ENCODE measurements around the gene CRYGB.
"Not testable (repeated sequence)": the region's sequence is repeated elsewhere in the genome, so short reads cannot be mapped to it uniquely, and the experiment has no call there.

The CRYGB gene

DNA sequence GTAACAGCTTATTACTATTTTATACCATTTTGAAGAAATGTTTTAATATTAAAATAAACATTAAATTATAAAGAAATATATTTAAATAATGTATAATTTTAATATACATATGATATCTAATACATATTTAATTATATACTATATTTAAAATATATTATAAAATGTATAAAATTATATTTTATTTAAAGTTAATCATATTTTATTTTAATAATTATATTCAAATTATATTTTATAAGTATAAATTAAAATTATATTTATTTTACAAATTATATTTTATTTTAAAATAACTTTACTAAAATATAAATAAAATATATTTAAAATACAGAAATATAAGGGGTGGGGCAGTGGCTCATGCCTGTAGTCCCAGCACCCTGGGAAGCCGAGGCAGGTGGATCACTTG, 23.7 kb downstream of the CRYGB start:
- intact Hi-C loops (cut with DNase I), result no loop called here
- no peak for DNase-seq

DNA sequence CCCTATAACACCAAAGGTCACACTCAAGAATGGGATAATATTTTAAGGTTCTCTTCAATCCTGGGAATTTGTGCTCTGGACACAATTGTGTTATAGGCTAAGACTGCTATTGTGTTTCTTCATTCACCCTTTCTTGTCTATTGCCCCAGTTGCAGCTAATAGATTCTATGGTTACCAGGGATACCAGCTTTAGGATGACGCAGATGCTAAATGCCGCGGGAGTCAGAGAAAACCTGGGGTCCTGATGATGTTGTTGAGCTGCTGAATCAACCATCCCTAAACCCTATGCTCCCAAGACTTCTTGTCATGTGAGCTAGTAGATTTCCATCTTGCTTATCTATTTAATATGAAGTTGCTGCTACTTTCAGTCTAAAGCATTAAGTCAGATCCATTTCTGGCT, 27.0 kb downstream of the CRYGB start:
- DNase-seq, result no peak
- intact Hi-C loops (cut with DNase I), result no loop called here

DNA sequence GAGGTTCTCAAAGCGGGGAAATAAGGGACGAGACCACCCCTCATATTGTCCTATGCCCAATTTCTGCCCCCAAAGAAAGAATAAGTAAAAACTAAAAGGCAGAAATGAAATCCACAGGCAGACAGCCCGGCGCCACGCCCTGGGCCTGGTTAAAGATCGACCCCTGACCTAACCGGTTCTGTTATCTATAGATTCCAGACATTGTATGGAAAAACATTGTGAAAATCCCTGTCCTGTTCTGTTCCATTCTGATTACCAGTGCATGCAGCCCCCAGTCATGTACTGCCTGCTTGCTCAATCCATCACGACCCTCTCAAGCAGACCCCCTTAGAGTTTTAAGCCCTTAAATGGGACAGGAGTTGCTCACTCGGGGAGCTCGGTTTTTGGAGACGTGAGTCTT, 28.6 kb downstream of the CRYGB start:
- intact Hi-C loops (cut with DNase I); DNase-seq: not testable (repeated sequence)

DNA sequence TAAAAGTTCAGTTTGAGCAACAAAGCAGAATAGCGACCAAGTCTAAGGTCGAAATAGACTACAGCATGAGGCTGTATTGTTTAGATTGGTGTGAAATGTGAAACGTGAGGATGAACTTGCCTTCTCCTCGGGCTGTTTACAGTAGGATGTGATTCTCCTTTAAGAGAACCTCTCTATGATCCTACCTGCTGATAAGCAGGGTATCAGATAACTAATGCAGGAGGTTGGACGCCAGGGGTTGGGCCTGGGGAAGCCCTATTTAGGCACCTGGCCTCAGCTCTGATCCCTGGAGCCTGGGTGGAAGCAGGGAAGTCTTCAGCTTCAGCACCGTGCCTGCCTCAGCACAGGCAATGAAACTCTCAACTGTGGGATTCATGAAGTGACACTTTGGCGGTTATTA, 33.0 kb downstream of the CRYGB start:
- intact Hi-C loops (cut with DNase I), result no loop called here
- DNase-seq, result no peak

DNA sequence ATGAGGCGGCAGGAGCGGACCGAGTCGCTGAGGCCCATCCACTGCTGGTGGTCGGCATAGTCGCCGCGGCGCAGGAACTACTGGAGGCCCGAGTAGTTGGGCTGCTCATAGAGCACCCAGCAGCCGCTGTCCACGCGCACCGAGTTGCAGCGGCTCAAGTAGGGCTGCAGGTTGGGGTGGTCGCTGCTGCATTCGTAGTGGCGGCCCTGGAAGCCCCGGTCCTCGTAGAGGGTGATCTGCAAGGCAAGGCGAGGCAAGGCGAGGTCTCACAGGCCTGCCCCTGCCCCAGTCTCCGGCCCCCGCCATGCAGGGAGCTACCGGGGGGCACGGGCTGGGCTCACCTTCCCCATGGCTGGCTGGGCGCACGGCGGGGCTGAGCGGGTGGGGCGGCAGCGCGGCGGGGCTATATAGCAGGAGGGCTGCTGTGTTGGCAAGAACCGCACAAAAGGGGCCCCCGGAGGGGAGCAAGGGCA, 33.6 kb downstream of the CRYGB start:
- DNase-seq; intact Hi-C loops (cut with DNase I): not testable (repeated sequence)

DNA sequence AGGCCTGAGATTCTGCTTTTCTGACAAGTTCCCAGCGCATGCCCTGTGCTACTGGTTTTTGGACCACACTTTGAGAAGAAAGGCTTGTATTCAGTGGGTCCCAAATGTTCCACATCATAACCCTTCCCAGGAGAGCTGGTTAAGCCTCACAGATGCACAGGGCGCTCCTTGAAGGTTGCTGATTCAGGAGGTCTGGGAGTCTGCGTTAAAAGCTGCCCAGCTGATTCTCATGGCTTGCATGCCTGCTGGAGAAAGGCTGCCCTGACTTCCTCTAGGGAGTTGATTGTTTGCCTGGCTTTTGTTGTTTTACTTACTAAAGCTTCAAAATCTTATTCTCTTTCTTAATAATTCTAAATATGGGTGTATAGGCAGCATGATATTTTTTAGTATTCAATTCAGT, 42.3 kb downstream of the CRYGB start:
- intact Hi-C loops (cut with DNase I), result loop anchor here (2.0 kb wide), 1 partner anchor 151 kb away; the partner anchor contains the start of gene IDH1
- no peak for DNase-seq

DNA sequence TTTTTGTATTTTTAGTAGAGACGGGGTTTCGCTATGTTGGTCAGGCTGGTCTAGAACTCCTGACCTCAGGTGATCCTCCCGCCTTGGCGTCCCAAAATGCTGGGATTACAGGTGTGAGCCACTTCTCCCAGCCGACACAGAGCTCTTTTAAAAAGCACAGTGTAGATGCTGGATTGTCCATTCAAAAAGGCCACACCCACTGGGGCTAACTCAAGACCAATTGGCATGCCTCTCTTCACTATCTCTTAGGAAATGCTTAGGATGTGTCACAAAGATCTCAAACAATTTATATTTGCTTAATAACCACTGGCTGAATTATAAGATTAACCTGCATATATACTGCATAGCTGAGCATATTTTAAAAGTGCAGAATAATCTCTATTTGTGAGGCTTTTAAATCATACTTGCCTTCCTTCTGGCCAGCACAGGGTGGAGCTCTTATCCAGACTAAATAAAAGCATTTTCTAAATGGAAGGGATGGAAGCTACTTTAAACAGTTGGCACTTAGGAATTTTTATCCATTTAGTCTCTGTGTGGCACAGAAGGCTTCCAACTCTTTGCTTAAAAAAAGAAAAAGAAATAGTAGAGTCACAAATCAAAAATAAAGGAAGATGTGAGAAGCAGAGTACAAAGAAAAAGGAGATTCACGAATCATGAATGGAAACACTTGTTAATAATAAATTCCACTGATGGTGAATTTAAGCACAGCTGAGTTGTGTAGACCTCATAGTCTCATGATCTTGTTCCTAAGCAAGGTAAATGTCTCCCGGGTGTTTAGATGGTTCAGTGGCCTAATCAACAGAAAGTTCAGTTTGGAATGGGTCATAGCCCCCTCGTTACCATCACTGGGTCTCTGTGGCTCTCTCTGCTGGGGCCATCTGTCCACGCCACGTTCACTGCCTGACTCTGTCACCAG, 44.0 kb downstream of the CRYGB start:
- DNase-seq, result peak in 1 of 10 donors; percentile 15
- intact Hi-C loops (cut with DNase I), result loop anchor here (2.0 kb wide), 1 partner anchor 153 kb away; the partner anchor contains the start of gene IDH1

DNA sequence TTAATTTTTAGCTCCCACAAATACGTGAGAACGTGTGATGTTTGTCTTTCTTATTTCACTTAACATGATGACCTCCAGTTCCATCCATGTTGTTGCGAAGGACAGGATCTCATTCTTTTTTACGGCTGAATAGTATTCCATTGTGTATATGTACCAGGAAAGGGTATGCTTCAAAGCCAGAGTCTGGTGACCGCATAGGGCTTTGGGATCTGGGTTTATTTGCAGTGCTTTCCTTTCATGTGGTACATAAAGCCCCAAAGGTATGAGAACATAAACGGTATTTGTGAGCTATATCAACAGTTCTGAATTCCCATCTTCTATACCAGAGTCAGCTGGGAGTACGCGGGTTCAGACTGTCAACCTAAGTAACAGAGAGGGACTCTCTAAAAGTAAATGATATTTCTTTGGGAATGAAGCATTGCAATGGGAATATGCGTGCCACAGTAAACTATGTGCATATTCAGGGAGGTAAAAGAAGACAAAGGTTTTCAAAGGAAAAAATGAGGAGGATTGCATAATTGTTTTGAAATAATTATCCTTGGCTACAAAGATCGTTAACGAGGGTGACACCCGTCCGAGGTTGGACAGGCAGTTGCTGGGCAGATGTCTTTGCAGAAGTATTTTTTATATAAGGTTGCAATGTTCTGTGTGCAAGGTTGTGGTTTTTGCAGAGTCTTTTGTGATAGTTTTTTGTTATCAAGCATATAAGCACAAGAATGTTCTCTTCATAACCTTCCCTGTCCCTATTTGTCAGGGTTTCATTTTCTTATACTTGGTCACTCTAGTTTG, 46.1 kb downstream of the CRYGB start:
- intact Hi-C loops (cut with DNase I), result no loop called here

DNA sequence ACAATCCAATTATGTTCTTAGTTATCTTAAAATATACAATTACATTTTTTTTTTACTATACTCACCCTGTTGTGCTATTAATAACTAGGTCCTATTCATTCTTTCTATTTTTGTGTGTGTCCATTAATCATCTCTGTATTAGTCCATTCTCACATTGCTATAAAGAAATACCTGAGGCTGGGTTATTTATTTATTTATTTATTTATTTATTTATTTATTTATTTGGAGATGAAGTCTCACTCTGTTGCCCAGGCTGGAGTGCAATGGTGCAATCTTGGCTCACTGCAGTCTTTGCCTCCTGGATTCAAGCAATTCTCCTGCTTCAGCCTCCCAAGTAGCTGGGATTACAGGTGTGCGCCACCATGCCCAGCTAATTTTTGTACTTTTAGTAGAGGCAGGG, 47.3 kb downstream of the CRYGB start:
- DNase-seq; intact Hi-C loops (cut with DNase I): not testable (repeated sequence)

More for the DNA sequence above, 46.1 kb downstream of the CRYGB start:
- DNase-seq, result no peak

DNA sequence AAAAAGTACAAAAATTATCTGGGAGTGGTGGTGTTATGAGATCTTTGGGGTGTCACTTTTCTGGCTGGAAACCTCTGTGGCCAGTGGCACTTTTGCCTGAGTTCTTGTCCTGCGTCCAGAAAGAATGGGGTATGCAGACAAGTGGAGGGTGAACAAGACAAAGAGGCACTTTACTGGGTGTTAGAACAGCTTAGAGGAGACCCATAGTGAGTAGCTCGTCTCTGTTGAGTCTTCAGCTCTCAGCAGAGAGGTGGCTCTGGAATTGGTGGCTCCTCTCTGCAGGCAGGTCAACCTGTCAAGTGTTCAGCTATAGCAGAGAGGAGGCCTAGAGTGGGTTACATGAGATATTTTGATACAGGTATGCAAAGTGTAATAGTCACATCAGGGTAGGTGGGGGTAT, 47.7 kb downstream of the CRYGB start:
- intact Hi-C loops (cut with DNase I), result no loop called here
- no peak for DNase-seq

DNA sequence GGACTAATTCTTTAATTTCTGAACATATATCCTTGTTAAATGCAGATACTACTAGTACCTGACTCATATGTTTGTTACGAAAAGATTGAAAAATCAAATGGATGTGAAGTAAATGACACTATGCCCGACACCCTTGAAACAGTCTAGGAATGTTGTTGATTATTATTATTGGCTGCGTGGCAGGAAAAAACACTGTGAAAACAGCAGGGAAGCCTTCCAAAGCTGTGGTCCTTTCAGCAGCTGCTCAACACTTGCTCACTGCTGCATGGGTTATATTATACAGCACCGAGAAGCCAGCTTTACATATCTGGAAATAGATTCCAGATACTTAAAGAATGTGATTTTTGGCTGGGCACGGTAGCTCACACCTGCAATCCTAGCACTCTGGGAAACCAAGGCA, 48.2 kb downstream of the CRYGB start:
- no peak for DNase-seq
- intact Hi-C loops (cut with DNase I), result no loop called here

DNA sequence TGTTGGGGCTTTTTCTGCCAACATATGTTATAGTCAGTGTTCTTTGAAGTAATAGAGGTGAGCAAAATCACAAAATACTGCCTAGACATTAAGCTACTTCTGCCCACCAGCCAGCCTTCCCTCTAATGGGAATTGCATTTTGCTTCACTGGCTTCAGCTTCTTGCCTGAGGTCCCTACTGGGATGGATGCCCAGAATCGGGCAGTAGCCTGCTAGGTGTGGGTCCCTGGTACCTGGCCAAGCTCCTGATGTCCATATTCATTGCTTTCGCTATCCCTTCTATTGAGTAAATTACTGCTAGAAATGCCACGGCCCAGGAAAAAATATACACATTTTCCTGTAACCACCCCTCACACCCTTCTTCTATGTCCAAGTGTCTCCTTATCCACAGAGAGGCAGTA, 48.6 kb downstream of the CRYGB start:
- DNase-seq, result no peak
- intact Hi-C loops (cut with DNase I), result no loop called here

DNA sequence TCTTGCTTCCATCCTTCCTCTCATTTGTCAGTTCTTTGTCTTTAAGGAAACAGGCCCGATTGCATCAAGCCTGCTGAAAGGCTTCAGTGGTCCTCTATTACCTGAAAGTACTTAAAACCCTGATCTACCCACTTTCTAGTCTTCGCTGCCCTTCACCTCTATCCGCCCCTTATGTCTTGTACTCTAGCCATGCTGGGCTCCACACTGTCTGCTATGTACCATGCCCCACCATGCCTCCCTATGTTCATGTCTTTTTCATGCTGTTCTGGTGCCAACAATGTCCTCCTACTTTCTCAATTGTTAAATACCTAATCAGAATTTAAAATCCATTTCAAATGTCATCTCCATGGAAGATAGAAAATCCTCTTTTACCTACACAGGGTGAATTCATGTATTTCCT, 49.9 kb downstream of the CRYGB start:
- no peak for DNase-seq
- intact Hi-C loops (cut with DNase I), result no loop called here

DNA sequence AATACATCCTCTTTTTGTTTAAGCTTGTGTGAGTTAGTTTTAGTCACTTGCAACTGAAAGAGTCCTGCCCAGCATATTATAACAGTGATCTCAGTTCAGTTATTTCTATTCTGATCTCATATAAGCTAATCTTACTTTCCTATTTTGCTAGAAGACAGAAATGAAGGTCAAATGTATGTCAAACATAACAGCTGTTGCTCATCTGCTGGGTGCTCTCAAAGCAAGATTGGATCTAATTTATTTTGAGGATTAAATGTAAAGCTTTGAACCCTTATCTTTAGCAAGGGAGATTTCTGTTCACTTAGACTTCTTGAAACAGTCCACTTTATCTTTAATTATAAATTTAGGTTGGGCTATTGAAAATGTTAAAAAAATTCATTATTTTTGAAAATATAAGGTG, 52.8 kb downstream of the CRYGB start:
- intact Hi-C loops (cut with DNase I), result no loop called here

More for the DNA sequence above, 52.8 kb downstream of the CRYGB start:
- no peak for DNase-seq

All from posterior cingulate gyrus (tissue), 11 donors.